ENCODE results near the gene PARP4.

PARP4 gene

GRCh38 chr13:24512908-24513213, 283 bp upstream of the PARP4 start (continued):
- TF ChIP-seq ZBTB26 (tag by site-specific recombination; optimal IDR thresholded peaks at IDR 0.05) (peak; percentile 62), ZNF785 (tag by site-specific recombination; IDR thresholded peaks at IDR 0.05) (no peak), ZNF335 (tag by site-specific recombination; conservative IDR thresholded peaks at IDR 0.05) (0 out of 2 replicates have a peak, but pooled peaks have one; percentile 34), SP7 (tag by site-specific recombination; IDR thresholded peaks at IDR 0.05) (no peak), FEZF1 (tag by site-specific recombination; IDR thresholded peaks at IDR 0.05) (no peak), ZNF391 (tag by site-specific recombination; IDR thresholded peaks at IDR 0.05; ENCODE audit: borderline replicate concordance, low read depth) (no peak), ZNF266 (tag by site-specific recombination; IDR thresholded peaks at IDR 0.05; ENCODE audit: low read depth) (no peak), ZBTB17 (tag by site-specific recombination; IDR thresholded peaks at IDR 0.05) (no peak), ZBTB8A (tag by site-specific recombination; IDR thresholded peaks at IDR 0.05) (peak; percentile 62; the same call in 1 of the 2 replicates)

GRCh38 chr13:24511816-24512196, 772 bp downstream of the PARP4 start:
- H3K36me3 ChIP-seq (ENCODE audit: control insufficient read depth in 2 of 2, insufficient read depth in 1 of 2, low read length in 2 of 2) = peaks cover 0 to 3% of the 10 kb centered on the region in 2 experiments; a peak in 1 of 3 replicates
- ChIA-PET CTCF (no interaction called here), POLR2A (interaction anchor here (1.0 to 1.1 kb wide), 2 partner anchors 9 to 11 kb away, joined by 3 read pairs; no protein-coding TSS in a partner anchor)
- TF ChIP-seq KLF16 (tag by site-specific recombination; IDR thresholded peaks at IDR 0.05) (no peak), ZBTB7A (tag by site-specific recombination; IDR thresholded peaks at IDR 0.05; ENCODE audit: low read depth) (no peak)
- H3K9me3 ChIP-seq (ENCODE audit: control insufficient read depth, insufficient read depth, low read depth, low read length) = no peaks in the 10 kb centered on the region
- H3K4me1 ChIP-seq (ENCODE audit: control insufficient read depth, insufficient read depth, low read length) = no peaks in the 10 kb centered on the region; the same call in 1 of the 2 replicates
- H3K27ac ChIP-seq (ENCODE audit: extremely low read depth, low read depth, low read length) = peak overlapping the region; percentile 68
- peak overlapping the region; percentile 63 for H3K4me3 ChIP-seq (ENCODE audit: low read depth, low read length)

GRCh38 chr13:24511019-24511815, 1.4 kb downstream of the PARP4 start:
- POLR2A ChIA-PET = interaction anchor here (1.0 to 1.1 kb wide), 2 partner anchors 9 to 11 kb away, joined by 3 read pairs; no protein-coding TSS in a partner anchor

More at GRCh38 chr13:24511019-24511815, 1.4 kb downstream of the PARP4 start:
- CTCF ChIA-PET = no interaction called here
- peaks cover 0 to 5% of the 10 kb centered on the region in 2 experiments; a peak in 1 of 3 replicates for H3K36me3 ChIP-seq (ENCODE audit: control insufficient read depth in 2 of 2, insufficient read depth in 1 of 2, low read length in 2 of 2)
- TF ChIP-seq ZNF701 (tag by site-specific recombination; IDR thresholded peaks at IDR 0.05) (no peak), ZNF302 (tag by site-specific recombination; IDR thresholded peaks at IDR 0.05; ENCODE audit: low read depth) (no peak), SCRT2 (tag by site-specific recombination; IDR thresholded peaks at IDR 0.05) (peak; percentile 34; the same call in 1 of the 2 replicates), PRDM2 (tag by site-specific recombination; IDR thresholded peaks at IDR 0.05; ENCODE audit: borderline replicate concordance) (no peak), HIC1 (tag by site-specific recombination; IDR thresholded peaks at IDR 0.05) (no peak), ZIC2 (tag by site-specific recombination; IDR thresholded peaks at IDR 0.05) (no peak), ZEB2 (tag by site-specific recombination; IDR thresholded peaks at IDR 0.05) (no peak), ZNF792 (tag by site-specific recombination; IDR thresholded peaks at IDR 0.05) (peak; percentile 62; the same call in 1 of the 2 replicates), ZSCAN16 (tag by site-specific recombination; IDR thresholded peaks at IDR 0.05) (peak; percentile 78; the same call in 1 of the 2 replicates), ZNF624 (tag by site-specific recombination; IDR thresholded peaks at IDR 0.05) (no peak), ZFHX2 (tag by site-specific recombination; conservative IDR thresholded peaks at IDR 0.05) (0 out of 2 replicates have a peak, but pooled peaks have one; percentile 8), ZNF596 (tag by site-specific recombination; IDR thresholded peaks at IDR 0.05) (no peak), ZNF768 (tag by site-specific recombination; IDR thresholded peaks at IDR 0.05) (no peak)
- H3K9me3 ChIP-seq (ENCODE audit: control insufficient read depth, insufficient read depth, low read depth, low read length) = no peaks in the 10 kb centered on the region
- peak overlapping the region; percentile 63 for H3K4me3 ChIP-seq (ENCODE audit: low read depth, low read length)
- no peaks in the 10 kb centered on the region; the same call in 1 of the 2 replicates for H3K4me1 ChIP-seq (ENCODE audit: control insufficient read depth, insufficient read depth, low read length)
- peak overlapping the region; percentile 25; the same call in 1 of the 2 replicates for H3K27ac ChIP-seq (ENCODE audit: extremely low read depth, low read depth, low read length)
